Left cardiac atrium (tissue), 4 donors: Measurements from ENCODE around the gene CHID1. TPM values are rescaled to one million over a fixed set of nuclear protein-coding genes. Genes with fewer than 3 reads are reported as not detected.
A peak's percentile ranks its signal among the peaks of the same experiment; 100 is the strongest.

Source experiments
- ATAC-seq, 2 donors: fragments of 200-7000 bp; cut with Tn5 transposase; one replicate each; pipeline ENCODE4 v1.9.1; 2020; ENCODE audit warnings: mild to moderate bottlenecking in 2 of 2, moderate library complexity in 2 of 2
- DNase-seq: peaks from one replicate; pipeline ENCODE4 v3.0.0-alpha.2; 2020
- intact Hi-C, 2 donors: fragments of 100-400 bp; cut with DNase I; formaldehyde crosslinking; loops; one replicate each; pipeline versions ENCODE4 v1.14.1 to v1.15.1; 2022 to 2023
- total RNA-seq, 2 donors: library from RNA; stranded (reverse); fragmentation: NEBNext Ultra II Directional; extraction: Animal tissue kit (Norgen Biotek cat#: 25700); gene quantifications; one replicate each; pipeline ENCODE4 v1.2.1, GENCODE V29; 2021
- donor health status: DM: no; HTN: yes; CAD: no.
- donor health status: DM: no; HTN: yes; CAD: no; lungs with severe emphysema.
- donor health status: DM: yes; HTN: yes; CAD: no.
- donor health status: Dilated cardiomyopathy.

Gene CHID1
- total RNA-seq, 2 donors from 2014 or later: 58.7 to 64.6 TPM

DNA sequence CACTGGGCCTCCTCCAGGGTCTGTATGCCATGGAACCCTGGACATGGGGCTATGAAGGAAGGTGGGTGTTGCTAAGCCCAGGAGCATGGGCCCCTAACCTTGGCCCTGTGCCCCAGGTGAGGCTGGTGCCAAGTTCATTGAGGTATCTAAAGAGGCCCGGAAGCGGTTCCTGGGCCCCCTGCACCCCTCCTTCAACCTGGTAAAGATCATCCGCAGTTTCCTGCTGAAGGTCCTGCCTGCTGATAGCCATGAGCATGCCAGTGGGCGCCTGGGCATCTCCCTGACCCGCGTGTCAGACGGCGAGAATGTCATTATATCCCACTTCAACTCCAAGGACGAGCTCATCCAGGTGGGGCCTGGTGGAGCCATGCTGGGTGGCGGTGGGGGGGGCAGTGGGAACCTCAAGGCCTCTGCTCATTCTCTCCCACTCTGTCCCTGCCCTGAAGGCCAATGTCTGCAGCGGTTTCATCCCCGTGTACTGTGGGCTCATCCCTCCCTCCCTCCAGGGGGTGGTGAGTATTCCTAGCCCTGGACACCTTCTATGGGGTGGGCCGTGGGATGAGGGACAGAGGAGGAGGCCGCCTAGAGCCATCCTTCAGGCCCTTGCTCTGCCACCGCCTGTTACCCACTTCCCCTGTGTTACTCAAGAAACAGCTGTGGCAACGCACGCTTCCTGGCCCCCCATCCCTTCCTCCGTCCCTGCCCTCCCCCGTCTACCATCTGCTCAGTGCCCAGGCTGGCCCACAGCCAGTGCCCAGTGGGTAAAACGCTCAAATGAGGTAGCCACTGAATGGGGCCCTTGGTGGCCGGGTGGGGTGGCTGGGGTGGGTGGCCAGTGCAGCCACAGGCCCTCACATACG is 88.9 kb downstream of the CHID1 start:
- DNase-seq: no peak
- intact Hi-C loops: no loop called here
- peak in 1 of 2 donors; percentile 2 for ATAC-seq

DNA sequence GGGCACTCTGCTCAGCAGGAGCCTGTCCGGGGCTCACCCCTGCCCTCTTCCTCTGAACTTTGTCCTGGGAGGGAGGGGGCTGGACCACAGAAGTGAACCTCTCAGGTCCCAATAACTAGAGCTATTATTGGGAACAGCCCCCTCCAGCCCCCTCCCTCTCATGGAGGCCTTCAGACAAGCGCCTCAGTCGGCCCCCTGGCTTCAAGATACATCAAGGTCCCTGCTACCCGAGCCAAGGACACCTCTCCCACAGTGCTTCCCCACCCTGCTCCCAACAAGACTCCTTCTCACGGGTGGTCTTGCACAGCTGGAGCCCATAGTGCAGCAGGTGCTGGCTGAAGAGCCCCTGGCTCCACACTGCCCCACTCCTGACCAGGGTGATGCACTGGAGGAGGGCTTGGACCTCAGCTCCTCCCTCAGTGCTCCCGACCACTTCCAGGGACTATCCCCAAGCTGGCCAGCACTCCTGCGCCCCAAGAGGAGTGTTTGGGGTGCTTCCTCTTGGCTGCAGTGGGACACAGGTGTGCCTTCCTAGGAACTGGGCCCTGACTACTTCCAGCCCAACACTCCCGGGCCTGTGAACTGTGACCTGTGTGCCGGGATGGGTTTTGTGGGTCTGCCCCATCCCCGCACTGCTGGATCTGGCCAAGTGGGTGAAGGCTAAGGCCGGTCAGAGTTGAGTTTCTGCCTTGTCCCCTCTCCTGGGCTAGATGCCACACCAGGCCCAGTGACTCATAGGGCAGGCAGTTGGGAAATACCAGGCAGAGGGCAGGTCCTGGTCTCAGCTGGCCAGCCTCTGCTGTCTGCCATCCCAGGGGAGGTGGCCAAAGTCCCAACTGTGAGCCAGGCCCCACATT is 89.7 kb downstream of the CHID1 start:
- ATAC-seq (peak; percentile 34 to 42), DNase-seq (peak; percentile 80)
- intact Hi-C loops: no loop called here

DNA sequence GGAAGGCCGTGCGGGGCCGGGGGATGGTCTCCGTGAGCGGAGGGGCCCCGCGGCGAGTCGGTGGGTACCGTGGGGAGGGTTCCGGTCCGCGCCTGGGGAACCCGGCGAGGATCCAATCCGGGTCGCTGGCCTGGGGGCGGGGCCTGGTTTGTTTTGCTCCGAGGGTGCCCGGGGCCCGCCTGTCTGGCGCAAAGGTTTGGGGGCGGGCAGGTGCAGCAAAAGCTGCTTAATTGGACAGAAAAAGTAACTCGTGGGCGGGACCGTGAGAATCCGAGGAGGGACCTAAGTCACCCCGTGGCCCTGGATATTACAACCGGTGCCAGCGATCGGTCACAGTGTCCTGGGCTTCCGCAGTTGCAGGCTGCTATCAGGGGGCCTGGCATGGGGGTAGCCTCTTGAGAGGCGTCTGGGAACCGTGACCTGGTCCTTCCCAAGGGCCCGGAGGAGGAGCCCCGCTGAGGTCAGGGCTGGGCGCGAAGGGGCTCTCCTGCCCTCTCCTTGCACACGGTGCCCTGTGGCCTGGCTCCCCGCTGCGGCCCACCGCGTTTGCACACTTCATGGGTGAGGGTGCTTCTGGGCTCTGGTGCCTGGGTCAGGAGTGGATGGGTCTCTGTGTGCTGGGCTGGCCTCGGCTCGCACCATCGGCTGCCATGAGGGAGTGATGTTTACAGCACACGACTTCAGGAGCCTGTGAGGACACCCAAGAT is 90.5 kb downstream of the CHID1 start:
- peak; percentile 69 for ATAC-seq
- intact Hi-C loops: no loop called here
- DNase-seq: peak; percentile 92

DNA sequence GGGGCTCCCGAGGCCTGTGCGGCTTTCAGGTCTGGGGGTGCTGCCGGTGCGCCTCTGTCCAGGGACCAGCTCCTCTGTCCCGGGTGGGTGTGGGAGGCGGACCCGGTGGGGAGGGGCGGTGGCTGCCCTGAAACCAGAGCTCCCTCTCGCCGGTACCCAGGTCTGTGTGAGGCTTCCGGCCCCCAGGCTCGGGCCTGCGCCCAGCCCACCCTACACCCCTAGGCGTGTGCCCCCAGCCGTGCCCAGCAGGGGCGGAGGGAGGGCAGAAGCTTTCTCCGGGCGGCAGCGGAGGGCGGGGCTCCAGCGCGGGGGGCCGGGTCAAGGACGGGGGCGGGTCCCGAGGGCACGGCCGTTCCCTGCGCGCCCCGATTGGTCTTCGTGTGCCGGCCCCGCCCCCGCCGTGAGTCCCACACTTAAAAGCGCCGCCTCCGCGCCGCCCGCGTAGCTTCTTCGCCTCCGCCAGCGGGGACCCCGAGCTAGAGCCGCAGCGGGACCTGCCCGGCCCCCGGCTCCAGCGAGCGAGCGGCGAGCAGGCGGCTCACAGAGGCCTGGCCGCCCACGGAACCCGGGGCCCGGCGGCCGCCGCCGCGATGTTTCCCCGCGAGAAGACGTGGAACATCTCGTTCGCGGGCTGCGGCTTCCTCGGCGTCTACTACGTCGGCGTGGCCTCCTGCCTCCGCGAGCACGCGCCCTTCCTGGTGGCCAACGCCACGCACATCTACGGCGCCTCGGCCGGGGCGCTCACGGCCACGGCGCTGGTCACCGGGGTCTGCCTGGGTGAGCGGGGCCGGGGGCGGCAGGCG is 91.3 kb downstream of the CHID1 start:
- DNase-seq (peak; percentile 94), ATAC-seq (peak; percentile 85 to 88)
- intact Hi-C loops: no loop called here

DNA sequence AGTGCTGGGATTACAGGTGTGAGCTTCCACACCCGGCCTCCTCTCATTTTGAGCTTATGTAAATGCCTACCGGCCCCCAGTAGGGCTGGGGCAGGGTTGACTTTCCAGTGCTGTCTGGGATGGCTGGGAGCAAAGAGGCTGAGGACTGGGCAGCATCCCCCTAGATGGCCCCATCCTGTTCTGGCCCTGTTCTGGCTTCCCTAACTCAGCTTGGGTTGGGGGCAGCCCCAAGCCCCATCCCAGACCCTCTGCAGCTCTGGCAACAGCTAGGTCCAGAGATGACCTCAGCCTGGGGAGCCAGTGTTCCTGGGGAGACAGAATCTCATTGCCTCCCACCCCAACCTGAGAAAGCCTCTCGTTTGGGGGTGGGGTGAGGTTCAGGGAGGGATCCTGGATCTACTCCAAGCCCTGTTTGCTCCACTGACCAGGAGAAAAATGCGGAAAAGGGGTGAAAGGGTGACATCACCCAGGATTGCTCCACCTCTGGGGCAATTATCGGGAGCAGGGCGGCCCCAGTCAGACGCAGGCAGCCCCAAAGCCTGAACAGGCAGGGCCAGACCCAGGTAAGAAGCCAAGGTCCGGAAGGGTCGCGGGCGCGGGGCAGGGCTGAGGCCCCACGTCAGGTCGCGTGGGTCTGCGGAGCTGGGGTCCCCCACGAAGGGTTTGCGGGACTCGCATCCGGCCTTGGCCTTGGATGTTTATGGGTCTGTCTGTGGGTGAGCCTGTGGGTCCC is 92.0 kb downstream of the CHID1 start, which contains the start of gene PNPLA2:
Gene PNPLA2 (plus strand): TSS at position 519 of the 733 bp plus-strand sequence. CDS start 805 bp downstream, outside the sequence.
- ATAC-seq: peak; percentile 2
- DNase-seq: no peak
- intact Hi-C loops: no loop called here

Other genes with a start within 250 kb of the CHID1 start
- 10 to 100 TPM; 19.2 to 21.1 TPM for gene DEAF1, start 215.6 kb downstream of the CHID1 start, total RNA-seq
- gene TMEM80, start 215.0 kb downstream of the CHID1 start, total RNA-seq: 10 to 100 TPM; 11.3 to 15.6 TPM
- 1 to 10 TPM; 6.5 to 8.0 TPM for gene EPS8L2, start 204.6 kb downstream of the CHID1 start, total RNA-seq
- 100 to 1,000 TPM; 107 to 121 TPM for gene TALDO1, start 163.3 kb downstream of the CHID1 start, total RNA-seq
- gene GATD1, start 133.3 kb downstream of the CHID1 start, total RNA-seq: 10 to 100 TPM; 29.8 to 43.5 TPM
- under 1 TPM in 1 of 2 donors, not detected in 1; 0.58 TPM for gene CEND1, start 120.7 kb downstream of the CHID1 start, total RNA-seq
- 10 to 100 TPM in 1 of 2 donors, 1 to 10 TPM in 1; 6.5 to 11.6 TPM for gene SLC25A22, start 112.5 kb downstream of the CHID1 start, total RNA-seq
- gene PIDD1, start 105.6 kb downstream of the CHID1 start, total RNA-seq: 1 to 10 TPM; 8.5 to 9.1 TPM
- gene RPLP2, start 100.8 kb downstream of the CHID1 start, total RNA-seq: 1,000 to 10,000 TPM; 1,371 to 1,375 TPM
- gene PNPLA2, start 91.9 kb downstream of the CHID1 start, total RNA-seq: 100 to 1,000 TPM; 316 to 372 TPM
- gene CRACR2B, start 82.9 kb downstream of the CHID1 start, total RNA-seq: 10 to 100 TPM; 18.9 to 27.7 TPM
- gene CD151, start 77.9 kb downstream of the CHID1 start, total RNA-seq: 100 to 1,000 TPM; 382 to 489 TPM
- gene POLR2L, start 68.3 kb downstream of the CHID1 start, total RNA-seq: 100 to 1,000 TPM; 163 to 202 TPM
- 10 to 100 TPM; 46.1 to 63.5 TPM for gene TSPAN4, start 68.0 kb downstream of the CHID1 start, total RNA-seq
- gene AP2A2, start 15.1 kb upstream of the CHID1 start, total RNA-seq: 10 to 100 TPM; 58.1 to 58.6 TPM
- not detected for gene MUC6, start 125.9 kb upstream of the CHID1 start, total RNA-seq
- gene MUC2, start 164.1 kb upstream of the CHID1 start, total RNA-seq: under 1 TPM in 1 of 2 donors, not detected in 1; 0.26 TPM
- not detected for gene MUC5AC, start 247.1 kb upstream of the CHID1 start, total RNA-seq